Transverse colon (tissue), 4 donors: ENCODE measurements around the gene PPP3CA. TPM values are rescaled to one million over a fixed set of nuclear protein-coding genes. Genes with fewer than 3 reads are reported as not detected.

Experiments
- DNase-seq: peaks from one replicate; pipeline ENCODE4 v3.0.0-alpha.2; 2019
- H3K27ac ChIP-seq, 4 donors: fragments of 200-600 bp; sonication (generic); 2 replicates each; pipeline ENCODE4 v1.5.1; 2016 to 2018; ENCODE audit warnings: inconsistent platforms in 4 of 4
- H3K27me3 ChIP-seq: fragments of 200-600 bp; sonication (generic); 2 replicates; pipeline ENCODE4 v1.5.1; 2017; ENCODE audit warnings: inconsistent platforms
- H3K36me3 ChIP-seq, 4 donors: fragments of 200-600 bp; sonication (generic); 2 replicates each; pipeline ENCODE4 v1.5.1; 2017 to 2019; ENCODE audit warnings: inconsistent platforms in 4 of 4
- H3K4me1 ChIP-seq, 4 donors: fragments of 200-600 bp; sonication (generic); 2 replicates each; pipeline ENCODE4 v1.5.1; 2017 to 2020; ENCODE audit warnings: inconsistent platforms in 4 of 4
- H3K4me3 ChIP-seq, 4 donors: fragments of 200-600 bp; sonication (generic); 1 replicate in 1 of 4; 2 replicates in 3 of 4; pipeline versions ENCODE4 v1.5.1 to v1.6.1; 2017 to 2019; ENCODE audit warnings: inconsistent platforms in 4 of 4
- H3K9me3 ChIP-seq, 2 donors: fragments of 200-600 bp; sonication (generic); 2 replicates each; pipeline ENCODE4 v1.5.1; 2017 to 2019; ENCODE audit warnings: inconsistent platforms in 2 of 2
- EP300 ChIP-seq: sonication (generic); formaldehyde crosslinking; IDR thresholded peaks from one replicate; pipeline ENCODE4 v1.6.1; 2017; ENCODE audit warnings: antibody characterized with exemption, low read depth
- POLR2A ChIP-seq: fragments of 450-650 bp; IDR thresholded peaks from one replicate; pipeline ENCODE4 v1.6.1; 2016; ENCODE audit warnings: antibody characterized with exemption, mild to moderate bottlenecking, moderate library complexity
- POLR2AphosphoS5 ChIP-seq, 3 donors: sonication (generic); formaldehyde crosslinking; IDR thresholded peaks; one replicate each; pipeline ENCODE4 v1.6.1; 2016; ENCODE audit warnings: antibody characterized with exemption in 3 of 3
- WGBS, 2 donors: methylation state at CpG; one replicate each; pipeline ENCODE4 v1.1.5; 2018; ENCODE audit warnings: low coverage in 1 of 2; 5-methylcytosine and 5-hydroxymethylcytosine counted together
- in situ Hi-C, 4 donors: fragments of 200-750 bp; cut with MboI; loops; one replicate each; pipeline versions ENCODE4 v1.15.0 to v1.15.1; 2017; ENCODE audit warnings: low sequenced_read_pairs in 3 of 4, low pct_ligation_motif_present in 1 of 4, low pct_unique_long_range_greater_than_20kb in 1 of 4
- intact Hi-C: fragments of 100-400 bp; cut with DNase I; formaldehyde crosslinking; loops from one replicate; pipeline ENCODE4 v1.15.1; 2023; ENCODE audit warnings: low total_unique reads
- total RNA-seq, 4 donors: library from RNA; depleted of rRNA; stranded (reverse); fragments of >200 nt; gene quantifications; one replicate each; pipeline ENCODE4 v1.1.0, GENCODE V29; 2016
- TF ChIP-seq, protein P1 (sequence below), 5 experiments: fragments of 200-600 bp in 3 of 5; fragments of 450-650 bp in 2 of 5; sonication (generic) in 3 of 5; IDR thresholded peaks; 1 replicate in 2 of 5; 2 replicates in 3 of 5; pipeline ENCODE4 v1.5.1; 2016 to 2017; ENCODE audit warnings: antibody characterized with exemption in 5 of 5, inconsistent platforms in 3 of 5, mild to moderate bottlenecking in 2 of 5, moderate library complexity in 1 of 5

The PPP3CA gene
- total RNA-seq, 4 donors from 2014 or later: 29.2 to 50.7 (median 37.7) TPM

DNA sequence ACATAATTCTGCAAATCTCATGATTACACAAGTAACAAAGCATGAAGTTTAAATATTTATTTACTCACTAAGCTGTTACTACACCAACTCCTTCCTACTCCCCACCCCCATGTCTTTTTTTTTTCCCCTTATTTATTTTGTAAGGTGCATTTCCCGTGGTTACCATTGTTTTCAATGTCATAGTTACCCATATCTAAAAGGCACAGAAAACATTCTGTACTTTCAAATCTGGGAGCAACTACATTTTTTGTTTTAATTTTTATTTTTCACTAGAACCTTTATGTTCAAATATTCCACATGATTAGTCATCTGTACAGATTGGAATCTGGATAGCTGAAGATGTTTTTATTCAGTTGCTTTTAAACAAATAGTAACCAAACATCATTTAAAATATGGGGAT is 62.8 kb downstream of the PPP3CA start:
- Histone ChIP-seq H3K36me3 (no peaks in the 10 kb centered on the region), H3K4me3 (no peak overlapping the region), H3K27ac (no peak overlapping the region), H3K9me3 (no peaks in the 10 kb centered on the region), H3K4me1 (peaks cover 0 to 32% (median 9%) of the 10 kb centered on the region in 4 donors), H3K27me3 (no peaks in the 10 kb centered on the region)
- DNase-seq: no peak
- WGBS, 2 donors: 35 to 52% methylated on average over 1 of the region's 1 CpG
- in situ Hi-C loops: no loop called here
- TF ChIP-seq POLR2AphosphoS5 (IDR thresholded peaks at IDR 0.05) (no peak), EP300 (no peak), POLR2A (no peak)
- TF ChIP-seq, protein P1, sequence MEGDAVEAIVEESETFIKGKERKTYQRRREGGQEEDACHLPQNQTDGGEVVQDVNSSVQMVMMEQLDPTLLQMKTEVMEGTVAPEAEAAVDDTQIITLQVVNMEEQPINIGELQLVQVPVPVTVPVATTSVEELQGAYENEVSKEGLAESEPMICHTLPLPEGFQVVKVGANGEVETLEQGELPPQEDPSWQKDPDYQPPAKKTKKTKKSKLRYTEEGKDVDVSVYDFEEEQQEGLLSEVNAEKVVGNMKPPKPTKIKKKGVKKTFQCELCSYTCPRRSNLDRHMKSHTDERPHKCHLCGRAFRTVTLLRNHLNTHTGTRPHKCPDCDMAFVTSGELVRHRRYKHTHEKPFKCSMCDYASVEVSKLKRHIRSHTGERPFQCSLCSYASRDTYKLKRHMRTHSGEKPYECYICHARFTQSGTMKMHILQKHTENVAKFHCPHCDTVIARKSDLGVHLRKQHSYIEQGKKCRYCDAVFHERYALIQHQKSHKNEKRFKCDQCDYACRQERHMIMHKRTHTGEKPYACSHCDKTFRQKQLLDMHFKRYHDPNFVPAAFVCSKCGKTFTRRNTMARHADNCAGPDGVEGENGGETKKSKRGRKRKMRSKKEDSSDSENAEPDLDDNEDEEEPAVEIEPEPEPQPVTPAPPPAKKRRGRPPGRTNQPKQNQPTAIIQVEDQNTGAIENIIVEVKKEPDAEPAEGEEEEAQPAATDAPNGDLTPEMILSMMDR (IDR thresholded peaks at IDR 0.05): no peak
- intact Hi-C loops: no loop called here

GRCh38 chr4:101283434-101283833 is 63.9 kb downstream of the PPP3CA start:
- Histone ChIP-seq H3K9me3 (no peaks in the 10 kb centered on the region), H3K27ac (no peak overlapping the region), H3K4me1 (peaks cover 0 to 32% (median 6%) of the 10 kb centered on the region in 4 donors), H3K36me3 (no peaks in the 10 kb centered on the region), H3K4me3 (no peak overlapping the region), H3K27me3 (no peaks in the 10 kb centered on the region)
- in situ Hi-C loops (no loop called here), intact Hi-C loops (no loop called here)
- WGBS, 2 donors: 83 to 100% methylated on average over 1 to 2 of the region's 2 CpGs
- no peak for DNase-seq
- TF ChIP-seq EP300: no peak

GRCh38 chr4:101282076-101282844 is 65.1 kb downstream of the PPP3CA start:
- TF ChIP-seq EP300 (no peak), POLR2A (no peak), POLR2AphosphoS5 (IDR thresholded peaks at IDR 0.05) (no peak)
- TF ChIP-seq, protein P1 (IDR thresholded peaks at IDR 0.05): no peak
- Histone ChIP-seq H3K9me3 (no peaks in the 10 kb centered on the region), H3K27ac (no peak overlapping the region), H3K36me3 (no peaks in the 10 kb centered on the region), H3K27me3 (no peaks in the 10 kb centered on the region), H3K4me1 (peaks cover 0 to 20% (median 3%) of the 10 kb centered on the region in 4 donors), H3K4me3 (no peak overlapping the region)
- WGBS, 2 donors: 75 to 81% methylated on average over 3 to 4 of the region's 4 CpGs
- intact Hi-C loops (no loop called here), in situ Hi-C loops (no loop called here)
- DNase-seq: no peak

GRCh38 chr4:101280866-101281600 is 66.3 kb downstream of the PPP3CA start:
- H3K4me1 ChIP-seq: peaks cover 0 to 15% (median 0%) of the 10 kb centered on the region in 4 donors
- no peak overlapping the region for H3K4me3 ChIP-seq
- TF ChIP-seq POLR2AphosphoS5 (IDR thresholded peaks at IDR 0.05): no peak
- no peak for TF ChIP-seq EP300
- TF ChIP-seq, protein P1 (IDR thresholded peaks at IDR 0.05): no peak
- no peak for TF ChIP-seq POLR2A
- no peak for DNase-seq
- no peaks in the 10 kb centered on the region for H3K36me3 ChIP-seq
- H3K27ac ChIP-seq: no peak overlapping the region
- no peaks in the 10 kb centered on the region for H3K27me3 ChIP-seq
- in situ Hi-C loops (no loop called here), intact Hi-C loops (no loop called here)
- 80 to 85% methylated on average over 3 of the region's 3 CpGs for WGBS, 2 donors
- no peaks in the 10 kb centered on the region for H3K9me3 ChIP-seq
